HepG2 (cell line): ENCODE measurements around the gene DOCK9.

Experiments used
- JUN ChIP-seq: sonication (generic); formaldehyde crosslinking; IDR thresholded peaks from 2 replicates; pipeline ENCODE4 v1.4.0; 2020; ENCODE audit warnings: mild to moderate bottlenecking, missing genetic modification reagents
- POLR2A ChIP-seq, 2 experiments: IDR thresholded peaks; 2 replicates each; pipeline ENCODE4 v1.6.1; 2011; ENCODE audit warnings: low read depth in 2 of 2, low read length in 2 of 2, mild to moderate bottlenecking in 1 of 2, moderate library complexity in 1 of 2; ENCODE audit not compliant: insufficient read depth in 1 of 2
- TF ChIP-seq, protein P1 (sequence below): sonication (generic); formaldehyde crosslinking; IDR thresholded peaks from 2 replicates; pipeline ENCODE4 v1.5.0; 2020; ENCODE audit warnings: mild to moderate bottlenecking, missing genetic modification reagents, moderate library complexity

DNA sequence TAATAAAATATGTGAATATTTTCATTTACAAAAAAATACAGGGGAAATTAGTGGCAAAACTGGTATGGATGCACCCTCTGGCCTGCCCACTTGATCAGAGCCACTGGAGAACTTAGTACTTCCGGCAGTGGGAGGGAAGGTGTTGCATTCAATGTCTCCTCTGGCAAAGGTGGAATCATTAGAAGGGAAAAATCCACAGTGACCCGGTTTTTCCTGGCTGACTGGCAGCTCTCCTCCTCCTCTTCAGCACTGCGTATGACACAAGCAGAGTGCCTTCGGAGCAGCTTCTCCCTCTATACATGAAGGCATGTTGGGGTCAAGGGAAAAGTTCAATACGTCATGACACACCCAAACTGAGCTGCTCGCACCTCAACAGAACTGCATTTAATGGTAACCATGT lies 123.4 kb downstream of the DOCK9 start:
- TF ChIP-seq POLR2A (IDR thresholded peaks at IDR 0.05; ENCODE audit: insufficient read depth in 1 of 2, low read depth in 2 of 2, low read length in 2 of 2) (no peak), JUN (CRISPR knock-in tag) (no peak)
- TF ChIP-seq, protein P1, sequence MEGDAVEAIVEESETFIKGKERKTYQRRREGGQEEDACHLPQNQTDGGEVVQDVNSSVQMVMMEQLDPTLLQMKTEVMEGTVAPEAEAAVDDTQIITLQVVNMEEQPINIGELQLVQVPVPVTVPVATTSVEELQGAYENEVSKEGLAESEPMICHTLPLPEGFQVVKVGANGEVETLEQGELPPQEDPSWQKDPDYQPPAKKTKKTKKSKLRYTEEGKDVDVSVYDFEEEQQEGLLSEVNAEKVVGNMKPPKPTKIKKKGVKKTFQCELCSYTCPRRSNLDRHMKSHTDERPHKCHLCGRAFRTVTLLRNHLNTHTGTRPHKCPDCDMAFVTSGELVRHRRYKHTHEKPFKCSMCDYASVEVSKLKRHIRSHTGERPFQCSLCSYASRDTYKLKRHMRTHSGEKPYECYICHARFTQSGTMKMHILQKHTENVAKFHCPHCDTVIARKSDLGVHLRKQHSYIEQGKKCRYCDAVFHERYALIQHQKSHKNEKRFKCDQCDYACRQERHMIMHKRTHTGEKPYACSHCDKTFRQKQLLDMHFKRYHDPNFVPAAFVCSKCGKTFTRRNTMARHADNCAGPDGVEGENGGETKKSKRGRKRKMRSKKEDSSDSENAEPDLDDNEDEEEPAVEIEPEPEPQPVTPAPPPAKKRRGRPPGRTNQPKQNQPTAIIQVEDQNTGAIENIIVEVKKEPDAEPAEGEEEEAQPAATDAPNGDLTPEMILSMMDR: no peak
